Mesothelial cell of epicardium (in vitro differentiated cells): Measurements from ENCODE around the gene CMSS1. TPM values are rescaled to one million over a fixed set of nuclear protein-coding genes. Genes with fewer than 3 reads are reported as not detected.

ENCODE experiments used
- DNase-seq, 2 experiments: peaks; one replicate each; pipeline ENCODE4 v3.0.0; 2021; ENCODE audit warnings: low spot score in 2 of 2; ENCODE audit not compliant: unreplicated experiment in 2 of 2
- H3K27ac Mint-ChIP-seq: 2 replicates; pipeline ENCODE4 v1.8.0; 2021; ENCODE audit warnings: mixed read lengths
- H3K27me3 Mint-ChIP-seq: 2 replicates; pipeline ENCODE4 v1.8.0; 2021; ENCODE audit warnings: low read depth, mixed read lengths
- H3K36me3 Mint-ChIP-seq: 2 replicates; pipeline ENCODE4 v1.8.0; 2021; ENCODE audit warnings: mixed read lengths
- H3K4me1 Mint-ChIP-seq: 2 replicates; pipeline ENCODE4 v1.8.0; 2021; ENCODE audit warnings: mixed read lengths
- H3K4me3 Mint-ChIP-seq: 2 replicates; pipeline ENCODE4 v1.8.0; 2021; ENCODE audit warnings: mild to moderate bottlenecking, moderate library complexity, mixed read lengths
- H3K9me3 Mint-ChIP-seq: 2 replicates; pipeline ENCODE4 v1.8.0; 2021; ENCODE audit warnings: mixed read lengths
- total RNA-seq: library from RNA; stranded (reverse); gene quantifications from 3 replicates; pipeline ENCODE4 v1.2.1, GENCODE V29; 2021
- TF ChIP-seq, protein P1 (sequence below): fragments of 200-600 bp; sonication (generic); IDR thresholded peaks from one replicate; pipeline ENCODE4 v1.5.0; 2021; ENCODE audit warnings: antibody characterized with exemption; ENCODE audit not compliant: unreplicated experiment

Gene CMSS1
- total RNA-seq, 1 donor from 2014 or later = 30.0 TPM

DNA sequence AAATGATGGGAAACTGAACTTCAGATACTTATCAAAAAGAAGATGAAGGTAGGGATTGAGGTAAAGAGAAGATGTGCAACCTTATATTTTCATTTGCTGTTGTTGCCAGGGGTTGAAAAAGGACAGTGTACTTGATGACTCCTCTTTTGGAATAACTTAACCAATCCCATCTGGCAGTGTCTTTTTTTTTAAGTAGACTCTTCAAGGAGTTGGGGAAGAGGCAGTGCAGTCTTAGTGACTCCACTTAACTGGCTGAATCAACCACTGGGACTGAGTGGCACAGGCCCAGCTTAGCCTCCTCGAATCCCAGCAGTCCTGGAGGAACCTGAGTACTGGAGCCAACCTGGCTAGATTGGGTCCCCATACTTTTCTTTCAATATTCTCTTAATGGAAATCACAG, 323.9 kb downstream of the CMSS1 start:
- no peak overlapping the region for H3K4me3 Mint-ChIP-seq
- no peak overlapping the region for H3K27ac Mint-ChIP-seq
- H3K4me1 Mint-ChIP-seq = no peaks in the 10 kb centered on the region
- no peak for DNase-seq
- H3K27me3 Mint-ChIP-seq = no peaks in the 10 kb centered on the region
- H3K36me3 Mint-ChIP-seq = peaks cover 17% of the 10 kb centered on the region
- peaks cover 32% of the 10 kb centered on the region for H3K9me3 Mint-ChIP-seq
- TF ChIP-seq, protein P1, sequence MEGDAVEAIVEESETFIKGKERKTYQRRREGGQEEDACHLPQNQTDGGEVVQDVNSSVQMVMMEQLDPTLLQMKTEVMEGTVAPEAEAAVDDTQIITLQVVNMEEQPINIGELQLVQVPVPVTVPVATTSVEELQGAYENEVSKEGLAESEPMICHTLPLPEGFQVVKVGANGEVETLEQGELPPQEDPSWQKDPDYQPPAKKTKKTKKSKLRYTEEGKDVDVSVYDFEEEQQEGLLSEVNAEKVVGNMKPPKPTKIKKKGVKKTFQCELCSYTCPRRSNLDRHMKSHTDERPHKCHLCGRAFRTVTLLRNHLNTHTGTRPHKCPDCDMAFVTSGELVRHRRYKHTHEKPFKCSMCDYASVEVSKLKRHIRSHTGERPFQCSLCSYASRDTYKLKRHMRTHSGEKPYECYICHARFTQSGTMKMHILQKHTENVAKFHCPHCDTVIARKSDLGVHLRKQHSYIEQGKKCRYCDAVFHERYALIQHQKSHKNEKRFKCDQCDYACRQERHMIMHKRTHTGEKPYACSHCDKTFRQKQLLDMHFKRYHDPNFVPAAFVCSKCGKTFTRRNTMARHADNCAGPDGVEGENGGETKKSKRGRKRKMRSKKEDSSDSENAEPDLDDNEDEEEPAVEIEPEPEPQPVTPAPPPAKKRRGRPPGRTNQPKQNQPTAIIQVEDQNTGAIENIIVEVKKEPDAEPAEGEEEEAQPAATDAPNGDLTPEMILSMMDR = no peak

DNA sequence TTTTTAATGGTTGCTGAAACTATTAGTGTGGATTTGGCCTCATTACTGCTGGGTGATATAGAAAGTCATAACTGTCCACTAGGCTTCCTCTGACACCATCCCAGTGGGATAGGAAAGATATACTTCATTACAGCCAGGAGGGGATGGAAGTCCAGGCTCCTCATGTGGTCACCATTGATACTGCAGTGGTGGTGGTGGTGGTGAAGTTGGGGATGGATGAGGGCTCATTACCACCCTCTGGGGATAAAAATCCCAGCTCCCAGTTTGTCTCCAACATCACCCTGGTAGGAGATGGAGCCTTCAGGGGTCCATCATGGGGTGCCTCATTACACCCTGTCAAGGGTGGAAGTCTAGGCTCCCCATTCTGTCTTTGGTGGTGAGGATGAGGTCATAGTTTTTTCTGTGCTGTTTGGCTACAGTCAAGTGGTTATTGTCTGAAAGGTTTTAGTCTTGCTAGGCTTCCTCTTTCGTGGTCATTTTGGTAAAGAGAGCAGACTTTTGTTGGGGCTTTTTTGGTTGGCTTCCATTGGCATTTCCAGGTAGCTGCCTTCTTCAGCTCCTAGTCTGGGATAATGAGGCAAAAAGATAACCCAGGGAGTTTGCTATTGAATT, 326.7 kb downstream of the CMSS1 start:
- Mint-ChIP-seq H3K4me1 (peaks cover under 1% of the 10 kb centered on the region), H3K9me3 (peaks cover 25% of the 10 kb centered on the region), H3K27ac (no peak overlapping the region), H3K4me3 (no peak overlapping the region), H3K36me3 (peaks cover 20% of the 10 kb centered on the region), H3K27me3 (no peaks in the 10 kb centered on the region)
- TF ChIP-seq, protein P1 = no peak
- DNase-seq = no peak

DNA sequence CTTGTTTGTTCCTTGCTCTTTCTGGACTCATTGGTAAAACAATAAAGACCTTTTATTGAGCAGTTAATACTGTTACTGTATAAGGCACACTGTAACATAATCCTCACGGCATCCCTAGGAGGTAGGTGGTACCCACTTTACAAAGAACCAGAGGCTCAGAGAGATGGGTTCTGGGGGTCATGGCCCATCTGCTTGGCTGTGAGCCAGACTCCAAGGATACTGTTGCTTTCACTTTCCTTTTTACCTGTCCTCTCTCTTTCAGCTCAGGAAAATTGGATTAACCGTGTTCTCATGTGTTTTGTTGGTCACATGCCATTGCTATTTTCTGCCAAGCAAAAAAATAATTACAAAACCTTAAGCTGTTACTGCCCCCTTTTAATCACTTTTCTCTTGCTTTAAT, 331.5 kb downstream of the CMSS1 start:
- Mint-ChIP-seq H3K27me3 (no peaks in the 10 kb centered on the region), H3K4me1 (peaks cover 17% of the 10 kb centered on the region), H3K4me3 (no peak overlapping the region), H3K9me3 (peaks cover 6% of the 10 kb centered on the region), H3K36me3 (peaks cover 9% of the 10 kb centered on the region), H3K27ac (no peak overlapping the region)
- DNase-seq = no peak
- TF ChIP-seq, protein P1 = no peak

DNA sequence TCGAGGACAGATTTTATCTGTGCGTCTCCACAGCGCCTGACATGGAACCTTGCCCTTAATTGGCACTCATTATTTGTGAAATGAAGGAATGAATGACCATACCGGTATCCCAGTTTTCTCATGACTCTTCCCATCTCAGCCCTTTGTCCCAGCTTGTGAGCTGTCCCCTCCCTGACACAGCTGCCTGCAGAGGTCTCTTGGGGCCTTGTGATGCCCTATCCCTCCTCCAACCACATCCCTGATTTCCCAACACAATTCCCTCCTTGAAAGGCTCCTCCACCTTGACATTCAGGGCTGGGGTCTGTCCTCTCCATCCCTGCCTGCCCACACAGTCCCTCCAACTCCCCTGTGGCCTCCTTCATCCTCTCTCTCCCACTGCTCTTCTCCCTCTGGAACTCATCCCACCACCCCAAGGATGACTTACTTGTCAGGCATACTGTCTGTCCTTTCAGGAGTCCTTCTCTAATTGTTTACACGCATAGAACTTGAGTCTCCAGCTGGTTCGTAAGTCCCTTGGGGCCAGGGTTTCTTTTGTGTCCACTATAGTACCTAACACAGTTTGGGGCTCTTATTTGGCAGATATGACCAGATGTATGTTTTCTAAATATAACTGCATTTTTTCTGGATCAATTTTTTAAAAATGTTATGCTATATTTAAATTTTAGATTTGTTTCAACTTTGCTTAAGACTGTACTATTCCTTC, 332.2 kb downstream of the CMSS1 start:
- Mint-ChIP-seq H3K9me3 (peaks cover 5% of the 10 kb centered on the region), H3K27me3 (no peaks in the 10 kb centered on the region), H3K4me1 (peaks cover 17% of the 10 kb centered on the region), H3K27ac (no peak overlapping the region), H3K4me3 (no peak overlapping the region), H3K36me3 (peaks cover 9% of the 10 kb centered on the region)
- TF ChIP-seq, protein P1 = no peak
- no peak for DNase-seq

DNA sequence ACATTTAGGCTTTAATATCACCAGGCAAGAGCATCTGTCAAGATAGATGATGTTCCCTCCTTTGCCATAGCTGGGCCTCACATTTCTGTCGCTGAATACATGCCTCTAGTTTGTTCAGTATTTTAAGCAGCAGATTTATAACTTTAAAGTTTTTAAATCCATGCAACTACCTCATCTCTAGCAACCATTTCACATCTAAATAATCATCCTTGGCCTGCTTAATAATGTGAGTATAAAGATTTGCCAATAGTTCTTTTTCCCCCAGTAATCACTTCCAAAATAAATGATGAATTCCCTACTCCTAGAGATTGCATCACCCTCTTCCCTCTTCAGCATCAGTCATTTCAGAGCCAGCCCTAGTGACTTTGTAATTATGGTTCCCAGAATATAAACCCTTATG, 332.8 kb downstream of the CMSS1 start:
- no peaks in the 10 kb centered on the region for H3K27me3 Mint-ChIP-seq
- H3K4me3 Mint-ChIP-seq = no peak overlapping the region
- peaks cover 17% of the 10 kb centered on the region for H3K4me1 Mint-ChIP-seq
- TF ChIP-seq, protein P1 = no peak
- peaks cover 15% of the 10 kb centered on the region for H3K36me3 Mint-ChIP-seq
- H3K9me3 Mint-ChIP-seq = peaks cover 11% of the 10 kb centered on the region
- DNase-seq = no peak
- H3K27ac Mint-ChIP-seq = no peak overlapping the region
